C4-2B (cell line): ENCODE results near the gene OR10A7.

Experiments used
- CTCF ChIP-seq: fragments of 450-650 bp; conservative IDR thresholded peaks from 2 replicates; pipeline ENCODE4 v1.5.1; 2017; ENCODE audit warnings: mild to moderate bottlenecking
- ZFX ChIP-seq: fragments of 450-650 bp; IDR thresholded peaks from 2 replicates; pipeline ENCODE4 v1.6.1; 2017

- TF ChIP-seq CTCF = no peak
- no peak for TF ChIP-seq ZFX
Observed at GRCh38 chr12:55188573-55188972, 32.3 kb upstream of the OR10A7 start.
